WTC11 (cell line): ENCODE data around the gene CERS1.

Experiments used
- AFF4 ChIP-seq: sonication (generic); formaldehyde crosslinking; IDR thresholded peaks from 2 replicates; pipeline ENCODE4 v1.8.1; 2023; ENCODE audit warnings: mild to moderate bottlenecking, missing genetic modification reagents, borderline replicate concordance
- ATF3 ChIP-seq: sonication (generic); formaldehyde crosslinking; conservative IDR thresholded peaks from 2 replicates; pipeline ENCODE4 v1.8.1; 2022; ENCODE audit warnings: mild to moderate bottlenecking, missing genetic modification reagents
- ATF6 ChIP-seq: sonication (generic); formaldehyde crosslinking; IDR thresholded peaks from 2 replicates; pipeline ENCODE4 v1.8.1; 2023; ENCODE audit warnings: mild to moderate bottlenecking, missing genetic modification reagents
- CREM ChIP-seq: sonication (generic); formaldehyde crosslinking; IDR thresholded peaks from 2 replicates; pipeline ENCODE4 v1.8.1; 2022; ENCODE audit warnings: mild to moderate bottlenecking, missing genetic modification reagents, moderate library complexity
- CTCF ChIP-seq: fragments of 200-600 bp; IDR thresholded peaks from 2 replicates; pipeline ENCODE4 v1.8.0; 2022; ENCODE audit warnings: antibody characterized with exemption
- FOXK1 ChIP-seq: sonication (generic); formaldehyde crosslinking; IDR thresholded peaks from 2 replicates; pipeline ENCODE4 v1.8.0; 2022; ENCODE audit warnings: mild to moderate bottlenecking, moderate library complexity, missing genetic modification reagents
- RORB ChIP-seq: fragments of 250-450 bp; sonication (Bioruptor Pico); IDR thresholded peaks from 2 replicates; pipeline ENCODE4 v1.9.0; 2021; ENCODE audit warnings: mild to moderate bottlenecking
- SP1 ChIP-seq: sonication (generic); formaldehyde crosslinking; conservative IDR thresholded peaks from 2 replicates; pipeline ENCODE4 v1.8.1; 2022; ENCODE audit warnings: missing genetic modification reagents
- ZBTB21 ChIP-seq: sonication (generic); formaldehyde crosslinking; IDR thresholded peaks from 2 replicates; pipeline ENCODE4 v1.8.1; 2023; ENCODE audit warnings: mild to moderate bottlenecking, missing genetic modification reagents, borderline replicate concordance
- TF ChIP-seq, protein P1 (sequence below): sonication (generic); formaldehyde crosslinking; IDR thresholded peaks from 2 replicates; pipeline ENCODE4 v1.8.1; 2023; ENCODE audit warnings: mild to moderate bottlenecking, missing genetic modification reagents, moderate library complexity
- TF ChIP-seq, protein P2 (sequence below): sonication (generic); formaldehyde crosslinking; IDR thresholded peaks from 2 replicates; pipeline ENCODE4 v1.8.0; 2022; ENCODE audit warnings: mild to moderate bottlenecking, missing genetic modification reagents

DNA sequence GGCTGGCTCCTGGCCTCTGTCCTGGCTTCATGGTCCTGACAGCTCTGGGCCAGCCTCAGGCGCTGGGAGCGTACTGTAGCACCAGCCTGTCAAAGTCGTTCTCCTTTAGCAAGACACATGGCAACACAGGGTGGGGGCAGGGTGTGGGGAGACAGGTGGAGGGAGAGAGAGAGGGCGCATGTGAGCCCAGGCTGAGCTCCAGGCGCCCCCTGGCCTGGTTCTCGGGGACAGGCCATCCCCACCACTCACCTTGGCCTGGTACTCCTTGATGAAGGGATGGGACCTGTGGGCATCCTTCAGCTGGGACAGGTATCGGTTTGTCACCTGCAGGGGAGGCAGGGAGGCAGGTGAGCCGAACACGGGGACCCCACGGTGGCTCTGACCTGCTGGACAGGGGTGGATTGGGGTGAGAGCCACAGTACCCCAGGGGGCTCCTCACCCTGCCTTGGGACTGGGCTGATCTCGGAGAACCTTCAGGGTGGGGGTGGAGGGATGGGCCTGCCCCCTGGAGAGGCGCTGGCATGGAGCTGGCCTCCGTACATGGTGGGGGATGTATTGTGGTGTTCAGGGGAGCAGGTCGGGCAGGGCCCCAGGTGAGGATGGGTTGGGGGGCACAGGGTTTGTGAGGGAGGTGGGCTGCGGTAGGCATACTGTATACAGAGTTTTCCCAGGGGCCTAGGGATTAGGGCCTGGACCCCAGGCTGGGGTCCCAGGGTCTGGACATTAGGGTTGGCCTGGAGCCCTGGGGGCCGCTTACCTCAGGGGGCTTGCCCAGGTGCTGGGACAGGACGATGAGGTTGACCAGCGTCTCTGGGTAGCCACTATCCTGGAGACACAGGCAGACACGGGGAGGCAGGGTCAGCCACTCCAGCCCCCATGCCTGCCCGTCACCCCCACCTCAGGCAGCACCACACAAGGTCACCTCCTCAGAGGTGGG, 3.9 kb upstream of the CERS1 start:
- TF ChIP-seq CTCF: no peak
- TF ChIP-seq RORB (CRISPR knock-in tag): no peak
- no peak for TF ChIP-seq AFF4 (CRISPR knock-in tag)
- TF ChIP-seq ATF3: no peak
- no peak for TF ChIP-seq CREM (CRISPR knock-in tag)
- TF ChIP-seq SP1: no peak
- no peak for TF ChIP-seq ZBTB21 (CRISPR knock-in tag)
- no peak for TF ChIP-seq FOXK1 (CRISPR knock-in tag)
- TF ChIP-seq, protein P1, sequence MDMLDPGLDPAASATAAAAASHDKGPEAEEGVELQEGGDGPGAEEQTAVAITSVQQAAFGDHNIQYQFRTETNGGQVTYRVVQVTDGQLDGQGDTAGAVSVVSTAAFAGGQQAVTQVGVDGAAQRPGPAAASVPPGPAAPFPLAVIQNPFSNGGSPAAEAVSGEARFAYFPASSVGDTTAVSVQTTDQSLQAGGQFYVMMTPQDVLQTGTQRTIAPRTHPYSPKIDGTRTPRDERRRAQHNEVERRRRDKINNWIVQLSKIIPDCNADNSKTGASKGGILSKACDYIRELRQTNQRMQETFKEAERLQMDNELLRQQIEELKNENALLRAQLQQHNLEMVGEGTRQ (CRISPR knock-in tag): no peak
- TF ChIP-seq, protein P2, sequence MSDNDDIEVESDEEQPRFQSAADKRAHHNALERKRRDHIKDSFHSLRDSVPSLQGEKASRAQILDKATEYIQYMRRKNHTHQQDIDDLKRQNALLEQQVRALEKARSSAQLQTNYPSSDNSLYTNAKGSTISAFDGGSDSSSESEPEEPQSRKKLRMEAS: no peak
- no peak for TF ChIP-seq ATF6 (CRISPR knock-in tag)
